Keratinocyte (primary cell): ENCODE results near the gene STPG4. TPM values are rescaled to one million over a fixed set of nuclear protein-coding genes. Genes with fewer than 3 reads are reported as not detected.

Source experiments
- DNase-seq: peaks from one replicate; pipeline ENCODE4 v3.0.0-alpha.2; 2011; ENCODE audit warnings: low read depth, missing footprints, low spot score
- FAIRE-seq: peaks from 2 replicates; lab custom pipeline; 2011; peaks lifted over from hg19 to GRCh38; lab: Jason Lieb, UNC
- H2AFZ ChIP-seq: 2 replicates; pipeline ENCODE4 v1.6.0; 2012; ENCODE audit warnings: low read length, control low read depth, inconsistent platforms; ENCODE audit not compliant: control insufficient read depth
- H3K27ac ChIP-seq: 2 replicates; pipeline ENCODE4 v1.5.1; 2011; ENCODE audit warnings: low read length; ENCODE audit not compliant: control insufficient read depth, insufficient read depth
- H3K27me3 ChIP-seq: 3 replicates; pipeline ENCODE4 v1.6.0; 2011; ENCODE audit warnings: low read length; ENCODE audit not compliant: control insufficient read depth, insufficient read depth; ENCODE audit errors: extremely low read depth
- H3K36me3 ChIP-seq, 2 experiments: 2 replicates in 1 of 2; 3 replicates in 1 of 2; pipeline ENCODE4 v1.5.1; 2011; ENCODE audit warnings: low read length in 2 of 2, mild to moderate bottlenecking in 1 of 2; ENCODE audit not compliant: control insufficient read depth in 2 of 2, insufficient read depth in 2 of 2; ENCODE audit errors: extremely low read depth in 1 of 2
- H3K4me1 ChIP-seq: 3 replicates; pipeline ENCODE4 v1.5.1; 2011; ENCODE audit warnings: low read length; ENCODE audit not compliant: control insufficient read depth, insufficient read depth; ENCODE audit errors: extremely low read depth
- H3K4me2 ChIP-seq: 3 replicates; pipeline ENCODE4 v1.6.0; 2011; ENCODE audit warnings: low read depth, low read length; ENCODE audit not compliant: control insufficient read depth, insufficient read depth; ENCODE audit errors: extremely low read depth
- H3K4me3 ChIP-seq, 3 experiments: fragments of 200-600 bp in 1 of 3; sonication (generic) in 1 of 3; 2 replicates in 2 of 3; 3 replicates in 1 of 3; pipeline ENCODE4 v1.5.1; 2011 to 2016; ENCODE audit warnings: low read length in 3 of 3, mild to moderate bottlenecking in 3 of 3, control low read depth in 2 of 3, inconsistent platforms in 1 of 3, low read depth in 1 of 3, mixed read lengths in 1 of 3, mixed run types in 1 of 3, moderate library complexity in 1 of 3; ENCODE audit not compliant: control insufficient read depth in 2 of 3, insufficient read depth in 2 of 3; ENCODE audit errors: extremely low read depth in 1 of 3
- H3K79me2 ChIP-seq: 2 replicates; pipeline ENCODE4 v1.6.0; 2012; ENCODE audit warnings: low read length; ENCODE audit not compliant: control insufficient read depth, insufficient read depth
- H3K9ac ChIP-seq: 3 replicates; pipeline ENCODE4 v1.6.0; 2011; ENCODE audit warnings: low read length; ENCODE audit not compliant: control insufficient read depth, insufficient read depth; ENCODE audit errors: extremely low read depth
- H3K9me1 ChIP-seq: 3 replicates; pipeline ENCODE4 v1.6.0; 2011; ENCODE audit warnings: low read length; ENCODE audit not compliant: control insufficient read depth, insufficient read depth; ENCODE audit errors: extremely low read depth
- H3K9me3 ChIP-seq: 2 replicates; pipeline ENCODE4 v1.5.1; 2012; ENCODE audit warnings: low read depth, low read length; ENCODE audit not compliant: control insufficient read depth
- H4K20me1 ChIP-seq: 3 replicates; pipeline ENCODE4 v1.6.0; 2011; ENCODE audit warnings: low read length; ENCODE audit not compliant: control insufficient read depth, insufficient read depth; ENCODE audit errors: extremely low read depth
- EZH2 ChIP-seq: IDR thresholded peaks from one replicate; pipeline ENCODE4 v1.6.1; 2012; ENCODE audit warnings: inconsistent platforms, mild to moderate bottlenecking, low read length, moderate library complexity
- dilution Hi-C: fragments of 300-500 bp; cut with MboI; formaldehyde crosslinking; loops from one replicate; pipeline ENCODE4 v1.7.0; 2020; ENCODE audit warnings: low sequenced_read_pairs; ENCODE audit not compliant: extremely low pct_ligation_motif_present
- polyA plus RNA-seq, 5 experiments: library from polyadenylated mRNA; depleted of rRNA in 3 of 5; stranded (reverse) in 3 of 5; stranded (forward) in 1 of 5; unstranded in 1 of 5; fragments of >200 nt; gene quantifications; 1 replicate in 1 of 5; 2 replicates in 3 of 5; 3 replicates in 1 of 5; pipeline versions ENCODE4 v1.2.1 to v1.2.3, GENCODE V29; 2011 to 2012; ENCODE audit warnings: missing spikeins in 2 of 5, low read depth in 1 of 5, low replicate concordance in 1 of 5
- TF ChIP-seq, protein P1 (sequence below), 3 experiments: IDR thresholded peaks in 1 of 3; conservative IDR thresholded peaks in 1 of 3; optimal IDR thresholded peaks in 1 of 3; 2 replicates in 2 of 3; 3 replicates in 1 of 3; pipeline versions ENCODE3 to v1.5.1; 2011; ENCODE audit warnings: low read length in 3 of 3, mild to moderate bottlenecking in 3 of 3, moderate library complexity in 2 of 3, control low read depth in 1 of 3, inconsistent platforms in 1 of 3; ENCODE audit not compliant: insufficient read depth in 2 of 3; ENCODE audit errors: extremely low read depth in 1 of 3

The STPG4 gene
- polyA plus RNA-seq, 1 donor (not counting 4 experiments of a cell fraction or from before 2014, with no cell fraction given) = 0.26 TPM

DNA sequence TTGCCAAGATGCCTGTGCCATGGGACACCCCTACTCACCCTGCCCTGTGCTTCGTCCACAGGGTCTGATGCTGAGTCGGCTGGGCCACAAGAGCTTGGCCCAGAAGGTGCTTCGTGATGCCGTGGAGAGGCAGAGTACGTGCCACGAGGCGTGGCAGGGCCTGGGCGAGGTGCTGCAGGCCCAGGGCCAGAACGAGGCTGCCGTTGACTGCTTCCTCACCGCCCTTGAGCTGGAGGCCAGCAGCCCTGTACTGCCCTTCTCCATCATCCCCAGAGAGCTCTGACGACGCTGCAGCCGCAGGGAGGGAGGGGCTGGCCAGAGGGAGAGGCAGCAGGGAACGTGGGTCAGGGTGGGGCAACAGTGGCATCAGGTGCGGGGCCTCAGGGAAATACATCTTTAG lies 81.5 kb downstream of the STPG4 start:
- no peaks in the 10 kb centered on the region for H3K36me3 ChIP-seq
- H3K4me3 ChIP-seq = no peak overlapping the region
- H2AFZ ChIP-seq = no peak overlapping the region
- H3K27ac ChIP-seq = no peak overlapping the region
- H3K4me2 ChIP-seq = no peak overlapping the region
- no peak overlapping the region for H3K9ac ChIP-seq
- no peaks in the 10 kb centered on the region for H4K20me1 ChIP-seq
- H3K9me3 ChIP-seq = no peaks in the 10 kb centered on the region
- DNase-seq = no peak
- peaks cover 32% of the 10 kb centered on the region for H3K4me1 ChIP-seq
- no peak for FAIRE-seq
- dilution Hi-C loops = no loop called here
- TF ChIP-seq, protein P1, sequence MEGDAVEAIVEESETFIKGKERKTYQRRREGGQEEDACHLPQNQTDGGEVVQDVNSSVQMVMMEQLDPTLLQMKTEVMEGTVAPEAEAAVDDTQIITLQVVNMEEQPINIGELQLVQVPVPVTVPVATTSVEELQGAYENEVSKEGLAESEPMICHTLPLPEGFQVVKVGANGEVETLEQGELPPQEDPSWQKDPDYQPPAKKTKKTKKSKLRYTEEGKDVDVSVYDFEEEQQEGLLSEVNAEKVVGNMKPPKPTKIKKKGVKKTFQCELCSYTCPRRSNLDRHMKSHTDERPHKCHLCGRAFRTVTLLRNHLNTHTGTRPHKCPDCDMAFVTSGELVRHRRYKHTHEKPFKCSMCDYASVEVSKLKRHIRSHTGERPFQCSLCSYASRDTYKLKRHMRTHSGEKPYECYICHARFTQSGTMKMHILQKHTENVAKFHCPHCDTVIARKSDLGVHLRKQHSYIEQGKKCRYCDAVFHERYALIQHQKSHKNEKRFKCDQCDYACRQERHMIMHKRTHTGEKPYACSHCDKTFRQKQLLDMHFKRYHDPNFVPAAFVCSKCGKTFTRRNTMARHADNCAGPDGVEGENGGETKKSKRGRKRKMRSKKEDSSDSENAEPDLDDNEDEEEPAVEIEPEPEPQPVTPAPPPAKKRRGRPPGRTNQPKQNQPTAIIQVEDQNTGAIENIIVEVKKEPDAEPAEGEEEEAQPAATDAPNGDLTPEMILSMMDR (optimal IDR thresholded peaks at IDR 0.05 in 1 of 3, IDR thresholded peaks at IDR 0.05 in 1 of 3, conservative IDR thresholded peaks at IDR 0.05 in 1 of 3; ENCODE audit: extremely low read depth in 1 of 3, insufficient read depth in 2 of 3, low read length in 3 of 3) = no peak
- TF ChIP-seq EZH2 = no peak
- H3K9me1 ChIP-seq = no peaks in the 10 kb centered on the region
- H3K79me2 ChIP-seq = no peaks in the 10 kb centered on the region
- H3K27me3 ChIP-seq = no peaks in the 10 kb centered on the region

DNA sequence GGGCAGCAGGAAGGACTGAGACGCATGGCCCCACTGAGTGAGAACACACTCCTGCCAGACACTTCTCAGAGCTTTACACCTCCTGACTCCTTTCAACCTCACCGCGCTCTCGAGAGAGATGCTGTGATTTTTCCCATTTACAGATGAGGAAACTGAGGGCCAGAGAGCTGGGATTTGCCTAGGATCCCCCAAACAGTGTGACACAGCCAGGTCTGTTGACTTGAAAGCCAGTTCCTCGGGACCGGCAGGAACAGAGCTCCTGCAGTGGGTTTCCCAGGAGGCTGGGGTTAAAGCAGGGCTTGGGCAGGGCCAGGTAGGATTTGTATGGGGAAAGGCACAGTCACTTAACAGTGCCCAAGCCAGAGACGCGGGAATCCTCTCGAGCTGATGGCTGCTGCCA lies 81.9 kb downstream of the STPG4 start:
- no peak overlapping the region for H2AFZ ChIP-seq

More for the DNA sequence above, 81.9 kb downstream of the STPG4 start:
- DNase-seq = no peak
- H3K4me3 ChIP-seq = no peak overlapping the region
- no peak overlapping the region for H3K27ac ChIP-seq
- H3K4me1 ChIP-seq = peaks cover 32% of the 10 kb centered on the region
- H4K20me1 ChIP-seq = no peaks in the 10 kb centered on the region
- dilution Hi-C loops = no loop called here
- H3K27me3 ChIP-seq = no peaks in the 10 kb centered on the region
- H3K9me3 ChIP-seq = no peaks in the 10 kb centered on the region
- no peaks in the 10 kb centered on the region for H3K9me1 ChIP-seq
- H3K79me2 ChIP-seq = no peaks in the 10 kb centered on the region
- TF ChIP-seq, protein P1 (optimal IDR thresholded peaks at IDR 0.05 in 1 of 3, IDR thresholded peaks at IDR 0.05 in 1 of 3, conservative IDR thresholded peaks at IDR 0.05 in 1 of 3; ENCODE audit: extremely low read depth in 1 of 3, insufficient read depth in 2 of 3, low read length in 3 of 3) = no peak
- TF ChIP-seq EZH2 = no peak
- no peaks in the 10 kb centered on the region for H3K36me3 ChIP-seq
- FAIRE-seq = no peak
- H3K9ac ChIP-seq = no peak overlapping the region
- no peak overlapping the region for H3K4me2 ChIP-seq
